ENCODE measurements around the gene CDC25C.

The CDC25C gene

GRCh38 chr5:138273834-138274188, 57.8 kb downstream of the CDC25C start:
- Histone ChIP-seq H3K9me3 (replicated peaks in 1 of 2; ENCODE audit: control insufficient read depth in 2 of 2, insufficient read depth in 1 of 2, low read depth in 1 of 2, low read length in 2 of 2) (peaks cover 0 to 2% of the 10 kb centered on the region in 2 donors), H3K9ac (ENCODE audit: low read depth, low read length, poor library complexity) (peak overlapping the region; percentile 91), H3K27me3 (ENCODE audit: control insufficient read depth in 3 of 3, insufficient read depth in 3 of 3, low read depth in 1 of 3, low read length in 3 of 3) (peaks cover 0 to 45% (median 24%) of the 10 kb centered on the region in 3 experiments), H4K91ac (ENCODE audit: low read depth, low read length, poor library complexity) (no peak overlapping the region), H3K79me1 (ENCODE audit: low read depth, low read length) (no peaks in the 10 kb centered on the region), H3K4me2 (ENCODE audit: insufficient read depth, low read length, poor library complexity, severe bottlenecking) (peak overlapping the region; percentile 76), H3K18ac (ENCODE audit: low read length) (no peak overlapping the region), H4K8ac (ENCODE audit: low read depth, low read length) (no peak overlapping the region), H2BK5ac (ENCODE audit: low read length) (no peak overlapping the region), H3K4ac (ENCODE audit: low read length) (no peak overlapping the region), H2AK5ac (ENCODE audit: low read depth, low read length) (no peak overlapping the region), H3K27ac (replicated peaks; ENCODE audit: low read length) (no peak overlapping the region), H3K4me3 (ENCODE audit: low read length in 2 of 2) (peak overlapping the region; percentile 38 to 81), H3K36me3 (replicated peaks in 1 of 2; ENCODE audit: control insufficient read depth in 2 of 2, insufficient read depth in 2 of 2, low read length in 2 of 2) (peaks cover 0 to 1% of the 10 kb centered on the region in 2 donors), H3K4me1 (ENCODE audit: control insufficient read depth in 2 of 2, insufficient read depth in 1 of 2, low read depth in 1 of 2, low read length in 2 of 2) (peaks cover 3 to 5% of the 10 kb centered on the region in 2 donors), H3K14ac (ENCODE audit: low read length) (no peak overlapping the region), H2BK120ac (ENCODE audit: low read depth, low read length) (no peak overlapping the region), H2BK12ac (ENCODE audit: low read length) (peak overlapping the region; percentile 86), H2BK15ac (ENCODE audit: low read length) (peak overlapping the region; percentile 83), H3K23ac (ENCODE audit: low read depth, low read length, poor library complexity) (peak overlapping the region; percentile 95), H2AFZ (ENCODE audit: low read length) (peak overlapping the region; percentile 93)
- WGBS, 2 donors (ENCODE audit: extremely low coverage in 2 of 2, insufficient read length in 2 of 2, insufficient replicate concordance in 1 of 2), result no CpG with 5 or more reads among the region's 6 CpGs
- no peak for DNase-seq (ENCODE audit: low spot score)

GRCh38 chr5:138272681-138273080, 58.9 kb downstream of the CDC25C start:
- Histone ChIP-seq H3K9me3 (replicated peaks in 1 of 2; ENCODE audit: control insufficient read depth in 2 of 2, insufficient read depth in 1 of 2, low read depth in 1 of 2, low read length in 2 of 2) (no peaks in the 10 kb centered on the region), H2BK12ac (ENCODE audit: low read length) (no peak overlapping the region), H3K27ac (replicated peaks; ENCODE audit: low read length) (no peak overlapping the region), H3K4me3 (ENCODE audit: low read length in 2 of 2) (no peak overlapping the region), H3K23ac (ENCODE audit: low read depth, low read length, poor library complexity) (no peak overlapping the region), H3K4me2 (ENCODE audit: insufficient read depth, low read length, poor library complexity, severe bottlenecking) (no peak overlapping the region), H3K4ac (ENCODE audit: low read length) (no peak overlapping the region), H3K79me1 (ENCODE audit: low read depth, low read length) (no peaks in the 10 kb centered on the region), H3K27me3 (ENCODE audit: control insufficient read depth in 3 of 3, insufficient read depth in 3 of 3, low read depth in 1 of 3, low read length in 3 of 3) (peaks cover 0 to 45% (median 24%) of the 10 kb centered on the region in 3 experiments), H2AK5ac (ENCODE audit: low read depth, low read length) (no peak overlapping the region), H2BK5ac (ENCODE audit: low read length) (no peak overlapping the region), H3K4me1 (ENCODE audit: control insufficient read depth in 2 of 2, insufficient read depth in 1 of 2, low read depth in 1 of 2, low read length in 2 of 2) (peaks cover 3 to 5% of the 10 kb centered on the region in 2 donors), H3K18ac (ENCODE audit: low read length) (no peak overlapping the region), H4K91ac (ENCODE audit: low read depth, low read length, poor library complexity) (no peak overlapping the region), H3K14ac (ENCODE audit: low read length) (no peak overlapping the region), H3K36me3 (replicated peaks in 1 of 2; ENCODE audit: control insufficient read depth in 2 of 2, insufficient read depth in 2 of 2, low read length in 2 of 2) (no peaks in the 10 kb centered on the region), H3K9ac (ENCODE audit: low read depth, low read length, poor library complexity) (no peak overlapping the region), H2AFZ (ENCODE audit: low read length) (no peak overlapping the region), H4K8ac (ENCODE audit: low read depth, low read length) (no peak overlapping the region), H2BK120ac (ENCODE audit: low read depth, low read length) (no peak overlapping the region), H2BK15ac (ENCODE audit: low read length) (no peak overlapping the region)
- DNase-seq (ENCODE audit: low spot score), result no peak
- no CpG with 5 or more reads among the region's 4 CpGs for WGBS, 2 donors (ENCODE audit: extremely low coverage in 2 of 2, insufficient read length in 2 of 2, insufficient replicate concordance in 1 of 2)

- Histone ChIP-seq H3K27ac (replicated peaks; ENCODE audit: low read length) (no peak overlapping the region), H3K23ac (ENCODE audit: low read depth, low read length, poor library complexity) (no peak overlapping the region), H2BK5ac (ENCODE audit: low read length) (no peak overlapping the region), H2BK12ac (ENCODE audit: low read length) (no peak overlapping the region), H3K4me3 (ENCODE audit: low read length in 2 of 2) (no peak overlapping the region), H2BK120ac (ENCODE audit: low read depth, low read length) (no peak overlapping the region), H3K9ac (ENCODE audit: low read depth, low read length, poor library complexity) (no peak overlapping the region), H3K27me3 (ENCODE audit: control insufficient read depth in 3 of 3, insufficient read depth in 3 of 3, low read depth in 1 of 3, low read length in 3 of 3) (peaks cover 0 to 41% (median 24%) of the 10 kb centered on the region in 3 experiments), H3K4me2 (ENCODE audit: insufficient read depth, low read length, poor library complexity, severe bottlenecking) (no peak overlapping the region), H3K4ac (ENCODE audit: low read length) (no peak overlapping the region), H3K4me1 (ENCODE audit: control insufficient read depth in 2 of 2, insufficient read depth in 1 of 2, low read depth in 1 of 2, low read length in 2 of 2) (peaks cover 3 to 5% of the 10 kb centered on the region in 2 donors), H3K9me3 (replicated peaks in 1 of 2; ENCODE audit: control insufficient read depth in 2 of 2, insufficient read depth in 1 of 2, low read depth in 1 of 2, low read length in 2 of 2) (no peaks in the 10 kb centered on the region), H2AFZ (ENCODE audit: low read length) (no peak overlapping the region), H2AK5ac (ENCODE audit: low read depth, low read length) (no peak overlapping the region), H3K36me3 (replicated peaks in 1 of 2; ENCODE audit: control insufficient read depth in 2 of 2, insufficient read depth in 2 of 2, low read length in 2 of 2) (no peaks in the 10 kb centered on the region), H2BK15ac (ENCODE audit: low read length) (no peak overlapping the region), H3K79me1 (ENCODE audit: low read depth, low read length) (no peaks in the 10 kb centered on the region), H3K14ac (ENCODE audit: low read length) (no peak overlapping the region), H3K18ac (ENCODE audit: low read length) (no peak overlapping the region), H4K91ac (ENCODE audit: low read depth, low read length, poor library complexity) (no peak overlapping the region), H4K8ac (ENCODE audit: low read depth, low read length) (no peak overlapping the region)
- DNase-seq (ENCODE audit: low spot score), result no peak
- no CpG with 5 or more reads among the region's 5 CpGs for WGBS, 2 donors (ENCODE audit: extremely low coverage in 2 of 2, insufficient read length in 2 of 2, insufficient replicate concordance in 1 of 2)
These were observed 60.3 kb downstream of the CDC25C start for GRCh38 chr5:138271281-138271680.

- no peak overlapping the region for H3K4me2 ChIP-seq (ENCODE audit: insufficient read depth, low read length, poor library complexity, severe bottlenecking)
- no peak overlapping the region for H2BK120ac ChIP-seq (ENCODE audit: low read depth, low read length)
- no peaks in the 10 kb centered on the region for H3K36me3 ChIP-seq (replicated peaks in 1 of 2; ENCODE audit: control insufficient read depth in 2 of 2, insufficient read depth in 2 of 2, low read length in 2 of 2)
- peak overlapping the region; percentile 45 for H3K18ac ChIP-seq (ENCODE audit: low read length)
- no peak for DNase-seq (ENCODE audit: low spot score)
- no peak overlapping the region for H4K91ac ChIP-seq (ENCODE audit: low read depth, low read length, poor library complexity)
- no peaks in the 10 kb centered on the region for H3K9me3 ChIP-seq (replicated peaks in 1 of 2; ENCODE audit: control insufficient read depth in 2 of 2, insufficient read depth in 1 of 2, low read depth in 1 of 2, low read length in 2 of 2)
- H3K27ac ChIP-seq (replicated peaks; ENCODE audit: low read length), result no peak overlapping the region
- H3K23ac ChIP-seq (ENCODE audit: low read depth, low read length, poor library complexity), result no peak overlapping the region
- no peak overlapping the region for H2BK15ac ChIP-seq (ENCODE audit: low read length)
- peaks cover 0 to 16% (median 0%) of the 10 kb centered on the region in 3 experiments for H3K27me3 ChIP-seq (ENCODE audit: control insufficient read depth in 3 of 3, insufficient read depth in 3 of 3, low read depth in 1 of 3, low read length in 3 of 3)
- H3K4me3 ChIP-seq (ENCODE audit: low read length in 2 of 2), result no peak overlapping the region
- H3K14ac ChIP-seq (ENCODE audit: low read length), result no peak overlapping the region
- no peak overlapping the region for H4K8ac ChIP-seq (ENCODE audit: low read depth, low read length)
- no peak overlapping the region for H2BK12ac ChIP-seq (ENCODE audit: low read length)
- no peak overlapping the region for H3K9ac ChIP-seq (ENCODE audit: low read depth, low read length, poor library complexity)
- WGBS, 2 donors (ENCODE audit: extremely low coverage in 2 of 2, insufficient read length in 2 of 2, insufficient replicate concordance in 1 of 2), result no CpG with 5 or more reads among the region's 8 CpGs
- H3K4ac ChIP-seq (ENCODE audit: low read length), result no peak overlapping the region
- no peaks in the 10 kb centered on the region for H3K79me1 ChIP-seq (ENCODE audit: low read depth, low read length)
- H2AK5ac ChIP-seq (ENCODE audit: low read depth, low read length), result no peak overlapping the region
- no peak overlapping the region for H2AFZ ChIP-seq (ENCODE audit: low read length)
- H3K4me1 ChIP-seq (ENCODE audit: control insufficient read depth in 2 of 2, insufficient read depth in 1 of 2, low read depth in 1 of 2, low read length in 2 of 2), result no peaks in the 10 kb centered on the region
- no peak overlapping the region for H2BK5ac ChIP-seq (ENCODE audit: low read length)
These were observed 67.4 kb downstream of the CDC25C start for GRCh38 chr5:138264183-138264582.

All from neuronal stem cell (in vitro differentiated cells).